Endothelial cell (in vitro differentiated cells): ENCODE results near the gene SORL1-AS1.
A peak's percentile ranks its signal among the peaks of the same experiment; 100 is the strongest.

Source experiments
- DNase-seq: peaks from one replicate; pipeline ENCODE4 v3.0.0; 2021; ENCODE audit warnings: low spot score
- H3K27ac Mint-ChIP-seq: one replicate; pipeline ENCODE4 v1.8.0; 2021; ENCODE audit warnings: mixed read lengths, inconsistent platforms; ENCODE audit not compliant: unreplicated experiment
- H3K27me3 Mint-ChIP-seq: one replicate; pipeline ENCODE4 v1.8.0; 2021; ENCODE audit warnings: mild to moderate bottlenecking, moderate library complexity, mixed read lengths, inconsistent platforms; ENCODE audit not compliant: unreplicated experiment
- H3K36me3 Mint-ChIP-seq: one replicate; pipeline ENCODE4 v1.8.0; 2021; ENCODE audit warnings: mild to moderate bottlenecking, low read depth, mixed read lengths, inconsistent platforms; ENCODE audit not compliant: unreplicated experiment
- H3K4me1 Mint-ChIP-seq: one replicate; pipeline ENCODE4 v1.8.0; 2021; ENCODE audit warnings: mild to moderate bottlenecking, mixed read lengths, inconsistent platforms; ENCODE audit not compliant: unreplicated experiment
- H3K4me3 Mint-ChIP-seq: one replicate; pipeline ENCODE4 v1.8.0; 2021; ENCODE audit warnings: mild to moderate bottlenecking, mixed read lengths, inconsistent platforms; ENCODE audit not compliant: unreplicated experiment
- H3K9me3 Mint-ChIP-seq: one replicate; pipeline ENCODE4 v1.8.0; 2021; ENCODE audit warnings: mixed read lengths, inconsistent platforms; ENCODE audit not compliant: unreplicated experiment
- TF ChIP-seq, protein P1 (sequence below): fragments of 200-600 bp; sonication (generic); IDR thresholded peaks from one replicate; pipeline ENCODE4 v1.5.0; 2021; ENCODE audit warnings: antibody characterized with exemption; ENCODE audit not compliant: unreplicated experiment

The SORL1-AS1 gene

DNA sequence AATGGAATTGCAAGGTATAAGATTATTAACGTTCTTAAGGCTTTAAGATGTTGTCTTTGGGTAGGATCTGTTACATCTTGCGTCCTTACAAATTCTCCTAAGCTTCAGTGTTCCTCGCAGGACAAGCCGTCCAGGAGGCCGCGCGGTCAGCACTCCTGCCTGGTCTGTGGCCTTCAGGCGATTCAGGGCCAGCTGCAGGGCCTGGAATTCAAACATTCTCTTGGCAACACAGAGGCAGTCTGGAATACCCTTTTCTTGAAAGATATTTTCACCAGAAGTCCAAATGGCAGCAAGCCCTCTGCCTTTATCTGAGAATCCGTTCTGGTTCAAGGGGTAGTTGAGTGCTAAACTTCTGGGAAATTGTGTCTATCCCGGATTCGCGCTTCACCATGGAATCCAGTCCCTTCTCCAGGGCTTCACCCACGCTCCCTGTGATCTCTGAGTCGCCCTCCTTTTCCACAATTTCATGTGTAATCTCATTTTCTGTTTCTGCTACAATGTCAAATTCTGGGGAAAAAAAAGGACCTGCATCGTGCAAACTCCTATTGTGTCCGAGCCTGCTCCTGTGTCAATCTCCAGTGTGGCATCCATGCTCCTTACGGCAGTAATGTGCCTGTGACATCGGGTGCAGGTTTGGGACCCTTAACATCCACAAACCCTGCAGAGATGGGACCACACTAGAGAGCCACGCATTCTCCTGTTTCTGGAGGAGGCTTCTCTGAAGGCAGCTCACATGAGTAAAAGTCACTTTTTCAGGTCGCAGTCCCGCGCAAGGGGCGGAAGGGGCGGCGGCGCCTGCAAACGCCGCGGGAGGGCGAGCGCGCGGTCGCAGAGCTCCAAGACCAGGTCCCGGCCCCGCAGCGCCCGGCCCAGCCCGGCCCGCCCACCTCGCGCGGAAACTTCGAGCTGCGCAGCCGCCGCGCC lies 26.0 kb downstream of the SORL1-AS1 start:
- TF ChIP-seq, protein P1, sequence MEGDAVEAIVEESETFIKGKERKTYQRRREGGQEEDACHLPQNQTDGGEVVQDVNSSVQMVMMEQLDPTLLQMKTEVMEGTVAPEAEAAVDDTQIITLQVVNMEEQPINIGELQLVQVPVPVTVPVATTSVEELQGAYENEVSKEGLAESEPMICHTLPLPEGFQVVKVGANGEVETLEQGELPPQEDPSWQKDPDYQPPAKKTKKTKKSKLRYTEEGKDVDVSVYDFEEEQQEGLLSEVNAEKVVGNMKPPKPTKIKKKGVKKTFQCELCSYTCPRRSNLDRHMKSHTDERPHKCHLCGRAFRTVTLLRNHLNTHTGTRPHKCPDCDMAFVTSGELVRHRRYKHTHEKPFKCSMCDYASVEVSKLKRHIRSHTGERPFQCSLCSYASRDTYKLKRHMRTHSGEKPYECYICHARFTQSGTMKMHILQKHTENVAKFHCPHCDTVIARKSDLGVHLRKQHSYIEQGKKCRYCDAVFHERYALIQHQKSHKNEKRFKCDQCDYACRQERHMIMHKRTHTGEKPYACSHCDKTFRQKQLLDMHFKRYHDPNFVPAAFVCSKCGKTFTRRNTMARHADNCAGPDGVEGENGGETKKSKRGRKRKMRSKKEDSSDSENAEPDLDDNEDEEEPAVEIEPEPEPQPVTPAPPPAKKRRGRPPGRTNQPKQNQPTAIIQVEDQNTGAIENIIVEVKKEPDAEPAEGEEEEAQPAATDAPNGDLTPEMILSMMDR: no peak

DNA sequence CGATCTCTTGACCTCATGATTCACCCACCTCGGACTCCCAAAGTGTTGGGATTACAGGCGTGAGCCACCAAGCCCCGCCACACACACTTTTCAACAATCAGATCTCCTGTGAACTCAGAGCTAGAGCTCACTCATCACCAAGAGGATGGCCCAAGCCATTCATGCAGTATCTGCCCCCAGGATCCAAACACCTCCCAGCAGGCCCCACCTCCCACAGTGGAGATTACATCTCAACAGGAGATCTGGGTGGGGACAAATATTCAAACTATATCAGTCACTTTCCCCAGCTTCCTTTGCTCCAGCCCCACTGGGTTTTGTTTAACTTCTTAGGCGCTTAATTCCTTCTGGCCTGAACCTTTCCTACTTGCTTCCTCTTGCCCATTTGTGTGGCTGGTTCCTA lies 26.9 kb downstream of the SORL1-AS1 start:
- Mint-ChIP-seq H3K27me3 (peaks cover 1% of the 10 kb centered on the region), H3K4me3 (peak overlapping the region; percentile 70), H3K4me1 (peaks cover 4% of the 10 kb centered on the region), H3K36me3 (no peaks in the 10 kb centered on the region), H3K9me3 (no peaks in the 10 kb centered on the region), H3K27ac (no peak overlapping the region)
- no peak for DNase-seq
- TF ChIP-seq, protein P1: no peak

More for the DNA sequence above, 26.0 kb downstream of the SORL1-AS1 start:
- DNase-seq: peak; percentile 60
- H3K4me3 Mint-ChIP-seq: no peak overlapping the region
- H3K9me3 Mint-ChIP-seq: no peaks in the 10 kb centered on the region
- H3K27ac Mint-ChIP-seq: no peak overlapping the region
- no peaks in the 10 kb centered on the region for H3K36me3 Mint-ChIP-seq
- H3K4me1 Mint-ChIP-seq: peaks cover 4% of the 10 kb centered on the region
- peaks cover 1% of the 10 kb centered on the region for H3K27me3 Mint-ChIP-seq

DNA sequence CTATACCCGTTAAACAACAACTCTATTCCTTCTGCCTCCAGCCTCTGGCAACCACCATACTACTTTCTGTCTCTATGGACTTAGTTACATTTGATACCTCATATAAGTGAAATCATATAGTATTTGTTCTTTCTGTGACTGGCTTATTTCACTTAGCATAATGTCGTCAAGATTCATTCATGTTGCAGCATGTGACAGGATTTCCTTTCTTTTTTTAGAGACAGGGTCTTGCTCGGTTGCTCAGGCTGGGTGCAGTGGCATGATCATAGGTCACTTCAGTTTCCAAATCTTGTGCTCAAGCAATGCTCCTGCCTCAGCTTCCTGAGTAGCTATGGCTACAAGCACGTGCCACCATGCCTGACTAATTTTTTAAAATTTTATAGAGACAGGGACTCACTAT lies 30.1 kb downstream of the SORL1-AS1 start:
- H3K4me3 Mint-ChIP-seq: no peak overlapping the region
- no peak overlapping the region for H3K27ac Mint-ChIP-seq
- H3K4me1 Mint-ChIP-seq: peaks cover 4% of the 10 kb centered on the region
- DNase-seq: no peak
- no peaks in the 10 kb centered on the region for H3K9me3 Mint-ChIP-seq
- TF ChIP-seq, protein P1: no peak
- peaks cover 1% of the 10 kb centered on the region for H3K27me3 Mint-ChIP-seq
- H3K36me3 Mint-ChIP-seq: no peaks in the 10 kb centered on the region

DNA sequence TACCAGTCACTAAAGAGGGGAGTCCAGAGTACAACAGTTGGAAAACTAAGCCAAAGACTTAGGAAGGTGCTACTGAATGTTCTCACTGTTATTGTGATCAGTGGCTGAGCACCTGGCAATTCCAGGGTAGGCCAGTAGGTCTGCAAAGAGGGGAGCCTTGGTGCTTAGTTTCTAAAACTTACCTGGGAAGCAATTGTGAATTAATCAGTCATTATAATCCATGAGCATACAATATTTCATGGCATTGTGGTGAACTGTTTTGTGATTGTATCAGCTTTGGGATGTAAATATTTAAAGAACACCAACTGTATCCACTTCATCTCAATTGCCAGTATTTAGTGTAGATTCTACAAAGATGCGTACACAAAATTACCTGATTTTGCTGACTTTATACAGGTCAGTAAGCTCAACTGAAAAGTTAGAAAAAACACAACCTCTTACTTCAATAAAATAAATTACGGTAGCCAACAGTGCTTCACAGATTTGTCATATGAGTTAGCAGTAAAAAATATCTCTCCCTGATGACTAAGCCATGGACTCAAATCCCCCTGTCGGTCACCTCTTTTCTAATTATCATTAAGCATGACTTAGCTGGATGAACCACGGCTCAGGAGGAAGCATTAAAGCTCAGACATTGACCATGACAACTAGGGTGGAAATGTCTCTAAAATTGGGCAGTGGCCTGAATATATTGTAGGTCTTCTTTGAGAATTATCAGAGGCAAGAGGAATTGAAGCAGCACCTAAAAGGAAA lies 31.4 kb downstream of the SORL1-AS1 start:
- Mint-ChIP-seq H3K4me1 (peaks cover 2% of the 10 kb centered on the region), H3K9me3 (no peaks in the 10 kb centered on the region), H3K36me3 (no peaks in the 10 kb centered on the region), H3K27me3 (peaks cover 1% of the 10 kb centered on the region), H3K4me3 (no peak overlapping the region), H3K27ac (no peak overlapping the region)
- TF ChIP-seq, protein P1: no peak
- no peak for DNase-seq
